HG03108 (cell line): Measurements from ENCODE around the gene CCR1.
"Not testable (repeated sequence)": the region's sequence is repeated elsewhere in the genome, so short reads cannot be mapped to it uniquely, and the experiment has no call there.

Experiments
- ATAC-seq: cut with Tn5 transposase; IDR thresholded peaks from one replicate; pipeline ENCODE4 v1.9.1; 2021; ENCODE audit warnings: moderate library complexity; ENCODE audit not compliant: unreplicated experiment

CCR1 gene

DNA sequence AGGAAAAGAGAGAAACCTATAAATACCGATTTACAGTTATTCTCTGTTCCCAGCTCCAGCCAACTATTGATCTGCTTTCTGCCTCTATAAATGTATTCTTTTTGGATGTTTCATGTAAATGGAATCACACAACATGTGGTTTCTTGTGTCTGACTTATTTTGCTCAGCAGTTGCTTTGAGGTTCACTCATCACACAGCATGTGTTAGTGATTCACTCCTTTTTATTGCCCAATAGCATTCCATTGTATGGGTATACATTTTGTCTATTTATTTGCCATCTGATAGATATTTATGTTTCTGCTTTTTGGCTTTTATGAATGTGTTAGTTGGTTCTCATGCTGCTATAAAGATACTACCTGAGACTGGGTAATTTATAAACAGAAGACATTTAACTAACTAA is 23.6 kb downstream of the CCR1 start:
- ATAC-seq, result no peak

DNA sequence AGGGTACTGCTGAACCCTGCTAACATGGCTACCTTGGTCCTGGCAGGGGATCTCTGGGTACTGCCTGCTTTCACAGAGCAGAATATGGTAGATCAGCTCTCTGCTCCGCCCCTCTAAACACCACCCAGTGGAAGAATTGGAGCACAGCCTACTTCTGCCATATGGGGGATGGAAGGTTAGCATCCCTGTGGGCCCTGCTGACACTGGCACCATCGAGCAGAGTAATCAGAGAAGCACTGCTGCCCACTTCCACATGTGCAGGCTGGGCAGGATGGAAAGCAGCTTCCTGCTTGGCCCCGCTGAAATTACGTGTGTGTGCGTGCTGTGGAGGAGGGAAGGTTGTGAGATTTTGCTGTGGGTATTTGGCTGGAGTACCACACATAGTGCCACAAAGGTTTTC is 24.8 kb downstream of the CCR1 start:
- no peak for ATAC-seq

DNA sequence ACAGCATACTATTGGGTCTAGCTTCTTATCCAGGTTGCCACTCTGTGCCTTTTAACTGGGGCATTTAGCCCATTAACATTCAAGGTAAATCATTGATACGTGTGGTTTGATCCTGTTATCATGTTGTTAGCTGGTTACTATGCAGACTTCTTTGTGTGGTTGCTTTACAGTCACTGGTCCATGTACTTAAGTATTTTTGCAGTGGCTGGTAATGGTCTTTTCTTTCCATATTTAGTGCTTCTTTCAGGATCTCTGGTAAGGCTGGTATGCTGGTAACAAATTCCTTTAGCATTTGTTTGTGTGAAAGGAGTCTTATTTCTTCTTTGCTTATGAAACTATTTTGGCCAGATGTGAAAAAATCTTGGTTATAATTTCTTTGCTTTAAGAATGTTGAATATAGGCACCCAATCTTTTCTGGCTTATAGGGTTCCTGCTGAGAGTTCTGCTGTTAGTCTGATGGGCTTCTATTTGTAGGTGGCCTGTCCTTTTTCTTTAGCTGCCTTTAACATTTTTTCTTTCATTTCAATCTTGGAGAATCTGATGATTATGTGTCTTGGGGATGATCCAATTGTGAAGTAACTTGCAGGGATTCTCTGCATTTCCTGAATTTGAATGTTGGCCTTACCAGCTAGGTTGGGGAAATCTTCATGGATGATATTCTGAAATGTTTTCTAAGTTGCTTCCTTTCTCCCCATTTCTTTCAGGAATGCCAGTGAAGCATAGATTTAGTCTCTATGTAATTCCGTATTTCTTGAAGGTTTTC is 39.3 kb downstream of the CCR1 start:
- ATAC-seq, result no peak

DNA sequence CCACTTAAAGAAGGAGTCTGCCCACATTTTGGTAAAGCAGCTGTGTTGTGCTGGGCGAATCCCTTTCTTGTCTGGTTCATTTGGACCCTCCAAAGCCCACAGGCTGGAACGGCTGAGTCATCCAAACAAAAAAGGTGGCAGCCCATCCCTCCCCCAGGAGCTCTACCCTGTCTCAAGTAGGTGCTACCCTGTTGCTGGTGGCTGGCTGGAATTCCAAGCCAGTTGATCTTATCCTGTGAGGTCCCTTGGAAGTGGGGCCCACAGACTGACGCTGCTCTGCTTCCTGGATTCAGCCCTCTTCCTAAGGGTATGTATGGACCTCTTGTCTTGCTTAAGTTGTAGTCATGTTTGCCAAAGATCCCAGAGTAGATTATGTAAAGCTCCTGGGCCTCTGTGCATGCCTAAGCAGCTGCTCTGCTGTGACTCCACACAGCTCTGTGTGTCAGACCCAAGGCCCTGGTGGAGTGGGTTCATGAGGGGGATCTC is 44.5 kb downstream of the CCR1 start:
- no peak for ATAC-seq

DNA sequence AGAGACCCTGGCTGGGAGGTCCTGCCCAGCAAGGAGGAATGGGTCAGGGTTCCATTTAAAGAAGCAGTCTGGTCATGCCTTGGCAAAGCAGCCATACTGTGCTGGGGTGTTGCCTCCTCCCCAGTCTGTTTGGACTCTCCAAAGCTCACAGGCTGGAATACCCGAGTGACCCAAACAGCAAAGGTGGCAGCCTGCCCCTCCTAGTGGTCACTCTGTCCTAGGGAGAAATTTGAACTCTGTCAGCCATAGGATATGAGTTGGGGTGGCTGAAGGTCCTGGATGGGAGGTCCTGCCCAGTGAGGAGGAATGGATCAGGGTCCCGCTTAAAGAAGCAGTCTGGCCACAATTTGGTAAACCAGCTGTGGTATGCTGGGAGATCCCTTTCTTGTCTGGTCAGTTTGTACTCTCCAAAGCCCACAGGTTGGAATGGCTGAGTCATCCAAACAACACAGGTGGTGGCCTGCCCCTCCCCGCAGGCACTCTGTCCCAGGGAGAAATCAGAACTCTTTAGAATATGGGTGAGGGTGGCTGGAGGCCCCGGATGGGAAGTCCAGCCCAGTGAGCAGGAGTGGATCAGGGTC is 45.0 kb downstream of the CCR1 start:
- ATAC-seq, result no peak

DNA sequence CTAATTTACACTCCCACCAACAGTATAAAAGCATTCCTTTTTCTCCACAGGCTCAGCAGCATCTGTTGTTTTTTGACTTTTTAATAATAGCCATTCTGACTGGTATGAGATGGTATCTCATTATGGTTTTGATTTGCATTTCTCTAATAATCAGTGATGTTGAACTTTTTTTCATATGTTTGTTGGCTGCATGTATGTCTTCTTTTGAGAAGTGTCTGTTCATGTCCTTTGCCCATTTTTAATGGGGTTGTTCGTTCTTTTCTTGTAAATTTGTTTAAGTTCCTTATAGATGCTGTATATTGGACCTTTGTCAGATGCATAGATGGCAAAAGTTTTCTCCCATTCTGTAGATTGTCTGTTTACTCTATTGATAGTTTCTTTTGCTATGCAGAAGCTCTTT is 50.4 kb downstream of the CCR1 start:
- ATAC-seq, result not testable (repeated sequence)

DNA sequence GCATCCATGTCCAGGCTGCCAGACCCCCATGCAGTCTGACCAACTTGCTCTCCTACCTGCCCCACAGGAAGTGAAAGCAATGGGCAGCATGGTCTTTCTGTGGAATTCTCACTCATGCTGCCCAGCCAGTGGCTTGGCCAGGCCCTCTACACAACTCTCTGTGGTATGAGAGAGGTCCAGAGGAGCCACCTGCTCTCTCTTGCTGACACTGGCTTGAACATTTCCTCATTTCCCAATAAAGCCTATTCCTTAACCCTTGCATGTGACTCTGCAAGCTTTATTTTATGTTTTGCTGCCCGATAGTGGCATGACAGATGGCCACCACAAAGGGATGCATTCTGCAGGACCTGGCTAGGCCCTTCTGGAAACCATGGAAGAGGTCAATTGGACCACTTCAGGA is 53.8 kb downstream of the CCR1 start:
- no peak for ATAC-seq
